ENCODE results near the gene EXT2.
A peak's percentile ranks its signal among the peaks of the same experiment; 100 is the strongest.

EXT2 gene

GRCh38 chr11:44095506-44096359 lies at the start of gene EXT2:
TSS of gene EXT2 (plus strand) at chr11:44095678. CDS start at chr11:44107713, 12,035 bp downstream.
- peak; percentile 87 for DNase-seq

GRCh38 chr11:44046182-44046581 lies 49.3 kb upstream of the EXT2 start:
- DNase-seq: no peak

GRCh38 chr11:44047298-44047697 lies 48.2 kb upstream of the EXT2 start:
- no peak for DNase-seq

- no peak for DNase-seq
Measured at GRCh38 chr11:44047931-44048431, 47.5 kb upstream of the EXT2 start, which contains the start of gene ACCSL. TSS of gene ACCSL (plus strand) at chr11:44047981. CDS start at chr11:44048037, 56 bp downstream.

GRCh38 chr11:44049832-44050231 lies 45.6 kb upstream of the EXT2 start:
- DNase-seq: no peak

- DNase-seq: no peak
Measured at GRCh38 chr11:44051171-44051570, 44.3 kb upstream of the EXT2 start.

GRCh38 chr11:44057340-44057739 lies 38.1 kb upstream of the EXT2 start:
- DNase-seq: no peak

GRCh38 chr11:44058275-44058674 lies 37.2 kb upstream of the EXT2 start:
- DNase-seq: no peak

- DNase-seq: no peak
Measured at GRCh38 chr11:44065161-44065661, 30.3 kb upstream of the EXT2 start.

- DNase-seq: peak; percentile 90
Measured at GRCh38 chr11:44065841-44066731, 29.4 kb upstream of the EXT2 start, which contains the start of gene ACCS. TSS of gene ACCS (plus strand) at chr11:44066270. CDS start at chr11:44067628, 1,358 bp downstream.

GRCh38 chr11:44066732-44067141 lies 28.7 kb upstream of the EXT2 start:
- no peak for DNase-seq

GRCh38 chr11:44067266-44067665 lies 28.2 kb upstream of the EXT2 start:
- no peak for DNase-seq

- DNase-seq: no peak
Measured at GRCh38 chr11:44068180-44068579, 27.3 kb upstream of the EXT2 start.

GRCh38 chr11:44071157-44071556 lies 24.3 kb upstream of the EXT2 start:
- DNase-seq: no peak

GRCh38 chr11:44072757-44073658 lies 22.5 kb upstream of the EXT2 start:
- DNase-seq: no peak

GRCh38 chr11:44078794-44079193 lies 16.7 kb upstream of the EXT2 start:
- DNase-seq: no peak

GRCh38 chr11:44079376-44079775 lies 16.1 kb upstream of the EXT2 start:
- DNase-seq: no peak

GRCh38 chr11:44080951-44081350 lies 14.5 kb upstream of the EXT2 start:
- DNase-seq: no peak

GRCh38 chr11:44082645-44083044 lies 12.8 kb upstream of the EXT2 start:
- no peak for DNase-seq

GRCh38 chr11:44083433-44083832 lies 12.0 kb upstream of the EXT2 start:
- no peak for DNase-seq

GRCh38 chr11:44083906-44084305 lies 11.6 kb upstream of the EXT2 start:
- no peak for DNase-seq

GRCh38 chr11:44085330-44085729 lies 10.1 kb upstream of the EXT2 start:
- no peak for DNase-seq

All from CD4-positive, alpha-beta T cell treated with Interleukin-17A for 1 hour (primary cell).